Neural cell (in vitro differentiated cells): Measurements from ENCODE around the gene ABI3BP. TPM values are rescaled to one million over a fixed set of nuclear protein-coding genes. Genes with fewer than 3 reads are reported as not detected.

Source experiments
- H2AFZ ChIP-seq: fragments of 200-600, 300-800 bp; sonication (generic), shearing (Covaris generic); 2 replicates; pipeline ENCODE4 v1.6.0; 2014; ENCODE audit warnings: low read depth, mild to moderate bottlenecking, antibody characterized with exemption, low read length, moderate library complexity
- H3F3A ChIP-seq: fragments of 200-600 bp; shearing (Covaris generic); 2 replicates; pipeline ENCODE4 v1.6.1; 2016; ENCODE audit warnings: mild to moderate bottlenecking, moderate library complexity, mixed read lengths, antibody characterized with exemption, low read length; ENCODE audit not compliant: insufficient read depth, poor library complexity, severe bottlenecking
- H3K27ac ChIP-seq: fragments of 200-600, 300-800 bp; sonication (generic), shearing (Covaris generic); 2 replicates; pipeline ENCODE4 v1.5.1; 2014; ENCODE audit warnings: mild to moderate bottlenecking, low read length, moderate library complexity
- H3K27me3 ChIP-seq: fragments of 300-800, 200-600 bp; sonication (generic), shearing (Covaris generic); 2 replicates; pipeline ENCODE4 v1.6.0; 2014; ENCODE audit warnings: mild to moderate bottlenecking, low read depth, low read length, moderate library complexity; ENCODE audit not compliant: insufficient read depth
- H3K36me3 ChIP-seq: fragments of 300-800, 200-600 bp; sonication (generic), shearing (Covaris generic); 2 replicates; pipeline ENCODE4 v1.5.1; 2014; ENCODE audit warnings: mild to moderate bottlenecking, antibody characterized with exemption, low read length, moderate library complexity; ENCODE audit not compliant: insufficient read depth
- H3K4me2 ChIP-seq: fragments of 300-800, 200-600 bp; sonication (generic), shearing (Covaris generic); 2 replicates; pipeline ENCODE4 v1.6.0; 2014; ENCODE audit warnings: mild to moderate bottlenecking, low read length
- H3K4me3 ChIP-seq: fragments of 300-800, 200-600 bp; sonication (generic), shearing (Covaris generic); 2 replicates; pipeline ENCODE4 v1.5.1; 2014; ENCODE audit warnings: mild to moderate bottlenecking, low read length, moderate library complexity
- H3K79me2 ChIP-seq: fragments of 200-600 bp; shearing (Covaris generic); replicated peaks from 2 replicates; pipeline ENCODE4 v1.6.0; 2014; ENCODE audit warnings: mild to moderate bottlenecking, low read length, moderate library complexity; ENCODE audit not compliant: insufficient read depth
- H3K9ac ChIP-seq: fragments of 300-800, 200-600 bp; sonication (generic), shearing (Covaris generic); 2 replicates; pipeline ENCODE4 v1.6.1; 2016; ENCODE audit warnings: mild to moderate bottlenecking, low read length, mixed read lengths
- H3K9me2 ChIP-seq: fragments of 200-600 bp; shearing (Covaris generic); 2 replicates; pipeline ENCODE4 v1.6.1; 2016; ENCODE audit warnings: mild to moderate bottlenecking, low read length, mixed read lengths; ENCODE audit not compliant: insufficient read depth
- H3K9me3 ChIP-seq: fragments of 200-600, 300-800 bp; sonication (generic), shearing (Covaris generic); 2 replicates; pipeline ENCODE4 v1.6.1; 2016; ENCODE audit warnings: mild to moderate bottlenecking, mixed run types, low read length, moderate library complexity, mixed read lengths
- H4K20me1 ChIP-seq: fragments of 200-600 bp; shearing (Covaris generic); 2 replicates; pipeline ENCODE4 v1.6.1; 2016; ENCODE audit warnings: mild to moderate bottlenecking, mixed run types; ENCODE audit not compliant: insufficient read depth
- CTCF ChIP-seq: fragments of 450-650 bp; IDR thresholded peaks from 2 replicates; pipeline ENCODE4 v1.5.1; 2014; ENCODE audit warnings: antibody characterized with exemption, mild to moderate bottlenecking, moderate library complexity; ENCODE audit not compliant: poor library complexity, severe bottlenecking
- EP300 ChIP-seq: fragments of 450-650 bp; conservative IDR thresholded peaks from 2 replicates; pipeline ENCODE4 v1.6.1; 2014; ENCODE audit warnings: antibody characterized with exemption, mild to moderate bottlenecking, moderate library complexity; ENCODE audit not compliant: poor library complexity, severe bottlenecking
- EZH2 ChIP-seq: fragments of 200-600, 300-800 bp; shearing (Covaris generic), sonication (generic); IDR thresholded peaks from 2 replicates; pipeline ENCODE4 v1.6.1; 2014; ENCODE audit warnings: antibody characterized with exemption, low read length, borderline replicate concordance, mild to moderate bottlenecking; ENCODE audit not compliant: insufficient read depth, poor library complexity, severe bottlenecking
- MXI1 ChIP-seq: fragments of 450-650 bp; conservative IDR thresholded peaks from 2 replicates; pipeline ENCODE4 v1.6.1; 2014; ENCODE audit warnings: antibody characterized with exemption, mild to moderate bottlenecking; ENCODE audit not compliant: poor library complexity, severe bottlenecking
- POLR2AphosphoS5 ChIP-seq: IDR thresholded peaks from 2 replicates; pipeline ENCODE4 v1.6.1; 2012
- RAD21 ChIP-seq: fragments of 450-650 bp; conservative IDR thresholded peaks from 2 replicates; pipeline ENCODE4 v1.6.1; 2014; ENCODE audit warnings: antibody characterized with exemption, mild to moderate bottlenecking, moderate library complexity
- REST ChIP-seq: IDR thresholded peaks from 2 replicates; pipeline ENCODE4 v1.6.1; 2012; ENCODE audit warnings: borderline replicate concordance
- SMC3 ChIP-seq: fragments of 450-650 bp; conservative IDR thresholded peaks from 2 replicates; pipeline ENCODE4 v1.6.1; 2014; ENCODE audit warnings: antibody characterized with exemption, mild to moderate bottlenecking, moderate library complexity; ENCODE audit not compliant: poor library complexity
- TAF1 ChIP-seq: IDR thresholded peaks from 2 replicates; pipeline ENCODE4 v1.6.1; 2012; ENCODE audit warnings: low read depth
- polyA plus RNA-seq: library from polyadenylated mRNA; depleted of rRNA; stranded (reverse); fragments of >200 nt; gene quantifications from 2 replicates; pipeline ENCODE4 v1.2.3, GENCODE V29; 2014

Gene ABI3BP
- polyA plus RNA-seq, 1 donor from 2014 or later = not detected

- Histone ChIP-seq H3F3A (no peaks in the 10 kb centered on the region), H3K9me3 (no peaks in the 10 kb centered on the region), H3K4me2 (no peak overlapping the region), H3K9ac (no peak overlapping the region), H4K20me1 (no peaks in the 10 kb centered on the region), H3K79me2 (no peaks in the 10 kb centered on the region), H3K4me3 (no peak overlapping the region), H2AFZ (no peak overlapping the region), H3K27ac (no peak overlapping the region), H3K27me3 (no peaks in the 10 kb centered on the region), H3K9me2 (no peaks in the 10 kb centered on the region), H3K36me3 (no peaks in the 10 kb centered on the region)
- TF ChIP-seq RAD21 (no peak), POLR2AphosphoS5 (no peak), EZH2 (no peak), REST (no peak), CTCF (no peak), SMC3 (no peak), MXI1 (no peak), TAF1 (no peak), EP300 (no peak)
These were observed 177.6 kb downstream of the ABI3BP start for GRCh38 chr3:100815583-100815982.

- Histone ChIP-seq H3K9me2 (no peaks in the 10 kb centered on the region), H3K79me2 (no peaks in the 10 kb centered on the region), H3K27me3 (no peaks in the 10 kb centered on the region), H3F3A (no peaks in the 10 kb centered on the region), H3K9me3 (no peaks in the 10 kb centered on the region), H3K9ac (no peak overlapping the region), H3K36me3 (no peaks in the 10 kb centered on the region), H3K4me2 (no peak overlapping the region), H3K4me3 (no peak overlapping the region), H2AFZ (no peak overlapping the region), H3K27ac (no peak overlapping the region), H4K20me1 (no peaks in the 10 kb centered on the region)
- TF ChIP-seq SMC3 = no peak
These were observed 179.4 kb downstream of the ABI3BP start for GRCh38 chr3:100813828-100814227.
